K562 (cell line): Measurements from ENCODE around the gene MLLT3. TPM values are rescaled to one million over a fixed set of nuclear protein-coding genes. Genes with fewer than 3 reads are reported as not detected.

Source experiments
- BRD9 ChIP-seq: fragments of 450-650 bp; IDR thresholded peaks from 2 replicates; pipeline ENCODE4 v1.6.1; 2018; ENCODE audit warnings: low read depth; ENCODE audit not compliant: partially characterized antibody
- CBX3 ChIP-seq, 2 experiments: IDR thresholded peaks; 1 replicate in 1 of 2; 2 replicates in 1 of 2; pipeline ENCODE4 v1.6.1; 2012; ENCODE audit warnings: inconsistent platforms in 2 of 2, low read length in 2 of 2, borderline replicate concordance in 1 of 2, control low read depth in 1 of 2
- ETS1 ChIP-seq: conservative IDR thresholded peaks from 2 replicates; pipeline ENCODE4 v1.6.1; 2011; ENCODE audit warnings: low read depth, mild to moderate bottlenecking, low read length; ENCODE audit not compliant: control insufficient read depth
- GATA2 ChIP-seq: sonication (generic); formaldehyde crosslinking; IDR thresholded peaks from 2 replicates; pipeline ENCODE4 v1.4.0; 2020; ENCODE audit warnings: mild to moderate bottlenecking, missing genetic modification reagents
- PCBP2 ChIP-seq: fragments of 200-400 bp; formaldehyde crosslinking; IDR thresholded peaks from 2 replicates; pipeline ENCODE4 v1.6.1; 2018; ENCODE audit warnings: low read length, low read depth, mild to moderate bottlenecking, moderate library complexity; ENCODE audit not compliant: poor library complexity, severe bottlenecking
- PHB ChIP-seq: fragments of 250-450 bp; sonication (Bioruptor Pico); IDR thresholded peaks from 2 replicates; pipeline ENCODE4 v1.5.0; 2021
- RUNX1 ChIP-seq: sonication (generic); IDR thresholded peaks from 2 replicates; pipeline ENCODE4 v1.6.1; 2016; ENCODE audit warnings: antibody characterized with exemption, low read depth
- SIRT6 ChIP-seq: IDR thresholded peaks from one replicate; pipeline ENCODE4 v1.6.1; 2012; ENCODE audit warnings: low read depth, mild to moderate bottlenecking, control low read depth, inconsistent platforms, low read length, moderate library complexity
- SOX6 ChIP-seq: fragments of 450-650 bp; IDR thresholded peaks from 2 replicates; pipeline ENCODE4 v1.6.1; 2014; ENCODE audit warnings: mild to moderate bottlenecking
- SP2 ChIP-seq: IDR thresholded peaks from 2 replicates; pipeline ENCODE4 v1.6.1; 2011; ENCODE audit warnings: mild to moderate bottlenecking, low read depth, low read length, moderate library complexity; ENCODE audit not compliant: poor library complexity, severe bottlenecking; ENCODE audit errors: extremely low read depth
- TCF3 ChIP-seq: sonication (generic); formaldehyde crosslinking; IDR thresholded peaks from 2 replicates; pipeline ENCODE4 v1.4.0; 2020; ENCODE audit warnings: mild to moderate bottlenecking, missing genetic modification reagents
- ZBTB7A ChIP-seq: IDR thresholded peaks from 2 replicates; pipeline ENCODE4 v1.6.1; 2011; ENCODE audit warnings: low read depth, mild to moderate bottlenecking, low read length, moderate library complexity, borderline replicate concordance; ENCODE audit not compliant: control insufficient read depth
- ZNF551 ChIP-seq: fragments of 250-450 bp; sonication (Bioruptor Pico); IDR thresholded peaks from 2 replicates; pipeline ENCODE4 v1.5.0; 2021; ENCODE audit warnings: mild to moderate bottlenecking, moderate library complexity
- ZNF699 ChIP-seq: fragments of 250-450 bp; sonication (Bioruptor Pico); IDR thresholded peaks from 2 replicates; pipeline ENCODE4 v1.8.0; 2021; ENCODE audit warnings: mild to moderate bottlenecking, moderate library complexity; ENCODE audit not compliant: insufficient replicate concordance
- ZNF75A ChIP-seq: fragments of 450-650 bp; formaldehyde crosslinking; IDR thresholded peaks from 2 replicates; pipeline ENCODE4 v1.4.0; 2020; ENCODE audit warnings: mild to moderate bottlenecking
- polyA plus RNA-seq, 8 experiments: library from polyadenylated mRNA; depleted of rRNA in 4 of 8; stranded (reverse) in 5 of 8; unstranded in 3 of 8; fragments of >200 nt; fragmentation: Nextera tagmentation in 2 of 8; fragmentation: Illumina TruSeq in 1 of 8; extraction: Ambion mirVana in 2 of 8; extraction: Trizol in 1 of 8; gene quantifications; 2 replicates each; pipeline versions ENCODE4 v1.2.1 to v1.2.3, GENCODE V29; 2011 to 2014; ENCODE audit warnings: inconsistent platforms in 1 of 8, missing spikeins in 1 of 8
- total RNA-seq, 7 experiments: library from RNA; depleted of rRNA in 6 of 7; stranded (reverse); fragments of >200 nt in 6 of 7; fragmentation: Illumina TruSeq in 2 of 7; extraction: Trizol in 2 of 7; gene quantifications; 2 replicates each; pipeline versions ENCODE4 v1.2.1 to v1.2.3, GENCODE V29; 2011 to 2021; ENCODE audit warnings: low replicate concordance in 1 of 7
- TF ChIP-seq, protein P1 (sequence below): fragments of 250-450 bp; sonication (Bioruptor Pico); IDR thresholded peaks from 2 replicates; pipeline ENCODE4 v1.5.0; 2021; ENCODE audit warnings: mild to moderate bottlenecking, moderate library complexity
- TF ChIP-seq, protein P2 (sequence below): sonication (generic); formaldehyde crosslinking; IDR thresholded peaks from 2 replicates; pipeline ENCODE4 v1.8.1; 2023; ENCODE audit warnings: mild to moderate bottlenecking, missing genetic modification reagents, moderate library complexity

MLLT3 gene
- total and polyA plus RNA-seq, 9 of the 15 experiments (the other 6 are each of a cell fraction or from before 2014, with no cell fraction given): 0.07 to 0.42 (median 0.22) TPM; not detected in 4

DNA sequence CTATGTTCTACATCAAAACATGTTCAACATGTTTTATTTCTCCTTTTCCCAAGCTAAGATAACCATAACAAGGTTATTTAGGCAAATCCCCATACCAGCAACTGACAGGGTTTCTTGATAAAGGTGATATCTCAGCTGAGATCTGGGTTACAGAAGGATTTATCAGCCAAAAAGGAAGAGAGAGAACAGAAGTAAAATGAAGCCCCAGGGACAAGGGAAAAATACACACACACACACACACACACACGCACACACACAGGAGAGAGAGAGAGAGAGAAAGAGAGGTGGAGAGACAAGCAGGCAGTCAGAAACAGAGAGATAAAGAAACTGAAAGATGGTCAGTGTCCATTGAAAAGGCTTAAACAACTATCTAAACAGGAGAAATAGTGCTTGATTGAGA, 19.7 kb upstream of the MLLT3 start (continued):
- TF ChIP-seq, protein P1, sequence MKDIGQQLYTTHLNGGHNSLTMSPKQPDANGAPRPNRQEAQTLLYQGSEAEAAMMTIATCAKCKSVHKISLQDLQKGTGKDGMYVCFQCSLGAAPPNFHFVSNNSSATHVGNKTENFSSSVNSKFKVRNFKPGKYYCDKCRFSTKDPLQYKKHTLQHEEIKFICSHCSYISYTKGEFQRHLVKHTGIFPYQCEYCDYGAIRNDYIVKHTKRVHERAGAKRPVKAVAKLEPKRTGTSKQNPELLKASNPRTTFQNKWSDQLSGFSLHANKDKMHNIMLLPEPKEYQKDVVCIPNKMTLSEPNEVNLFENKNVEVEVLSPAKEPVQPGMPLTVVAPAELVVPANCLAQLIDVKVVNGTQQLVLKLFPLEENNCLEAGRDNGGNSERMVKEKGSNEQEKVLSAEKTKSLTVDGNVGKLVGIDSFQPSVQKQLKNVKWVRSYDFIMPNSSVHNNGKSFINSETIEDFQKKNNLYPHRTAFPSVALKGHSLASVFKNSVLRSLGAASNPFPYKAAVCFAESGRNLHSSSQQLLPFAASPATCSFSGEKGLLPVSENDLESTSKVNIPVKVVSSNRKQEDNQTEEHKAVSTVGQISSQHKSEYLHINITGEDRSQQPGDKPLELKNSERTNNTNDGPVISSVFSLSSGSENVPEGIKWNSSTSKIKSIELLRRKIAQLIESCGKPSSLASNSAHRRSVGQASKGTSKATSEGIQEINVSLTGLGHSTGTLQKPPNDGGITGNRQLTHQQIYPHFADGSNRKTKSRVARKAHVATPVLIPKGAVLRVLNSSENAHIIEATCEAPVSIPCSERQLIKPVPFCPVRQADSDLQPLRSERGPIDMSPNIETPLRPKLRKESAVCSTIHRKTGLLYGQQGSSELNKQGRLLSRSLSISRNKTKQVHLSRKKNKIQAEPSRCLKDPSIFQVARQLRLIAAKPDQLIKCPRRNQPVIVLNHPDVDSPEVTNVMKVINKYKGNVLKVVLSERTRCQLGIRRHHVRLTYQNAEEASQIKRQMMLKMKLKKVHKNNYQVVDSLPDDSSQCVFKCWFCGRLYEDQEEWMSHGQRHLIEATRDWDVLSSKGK: no peak
- TF ChIP-seq SOX6 (no peak), ZNF699 (CRISPR knock-in tag) (no peak), ZBTB7A (no peak), PHB (CRISPR knock-in tag) (no peak), ZNF75A (no peak), SIRT6 (no peak), RUNX1 (no peak), PCBP2 (no peak), TCF3 (no peak), ETS1 (no peak), BRD9 (no peak), ZNF551 (CRISPR knock-in tag) (no peak), SP2 (no peak), CBX3 (IDR thresholded peaks at IDR 0.05; ENCODE audit: borderline replicate concordance in 1 of 2, low read length in 2 of 2) (no peak), GATA2 (CRISPR knock-in tag) (no peak)
- TF ChIP-seq, protein P2, sequence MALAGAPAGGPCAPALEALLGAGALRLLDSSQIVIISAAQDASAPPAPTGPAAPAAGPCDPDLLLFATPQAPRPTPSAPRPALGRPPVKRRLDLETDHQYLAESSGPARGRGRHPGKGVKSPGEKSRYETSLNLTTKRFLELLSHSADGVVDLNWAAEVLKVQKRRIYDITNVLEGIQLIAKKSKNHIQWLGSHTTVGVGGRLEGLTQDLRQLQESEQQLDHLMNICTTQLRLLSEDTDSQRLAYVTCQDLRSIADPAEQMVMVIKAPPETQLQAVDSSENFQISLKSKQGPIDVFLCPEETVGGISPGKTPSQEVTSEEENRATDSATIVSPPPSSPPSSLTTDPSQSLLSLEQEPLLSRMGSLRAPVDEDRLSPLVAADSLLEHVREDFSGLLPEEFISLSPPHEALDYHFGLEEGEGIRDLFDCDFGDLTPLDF (CRISPR knock-in tag): no peak
